Breast epithelium (tissue), 3 donors: ENCODE results near the gene RTN4RL1.

Source experiments
- POLR2AphosphoS5 ChIP-seq, 3 donors: sonication (generic); formaldehyde crosslinking; IDR thresholded peaks; one replicate each; pipeline ENCODE4 v1.6.1; 2017; ENCODE audit warnings: antibody characterized with exemption in 3 of 3
- TF ChIP-seq, protein P1 (sequence below), 3 donors: fragments of 450-650 bp; IDR thresholded peaks; one replicate each; pipeline ENCODE4 v1.5.1; 2016 to 2017; ENCODE audit warnings: antibody characterized with exemption in 3 of 3, mild to moderate bottlenecking in 3 of 3, moderate library complexity in 3 of 3

DNA sequence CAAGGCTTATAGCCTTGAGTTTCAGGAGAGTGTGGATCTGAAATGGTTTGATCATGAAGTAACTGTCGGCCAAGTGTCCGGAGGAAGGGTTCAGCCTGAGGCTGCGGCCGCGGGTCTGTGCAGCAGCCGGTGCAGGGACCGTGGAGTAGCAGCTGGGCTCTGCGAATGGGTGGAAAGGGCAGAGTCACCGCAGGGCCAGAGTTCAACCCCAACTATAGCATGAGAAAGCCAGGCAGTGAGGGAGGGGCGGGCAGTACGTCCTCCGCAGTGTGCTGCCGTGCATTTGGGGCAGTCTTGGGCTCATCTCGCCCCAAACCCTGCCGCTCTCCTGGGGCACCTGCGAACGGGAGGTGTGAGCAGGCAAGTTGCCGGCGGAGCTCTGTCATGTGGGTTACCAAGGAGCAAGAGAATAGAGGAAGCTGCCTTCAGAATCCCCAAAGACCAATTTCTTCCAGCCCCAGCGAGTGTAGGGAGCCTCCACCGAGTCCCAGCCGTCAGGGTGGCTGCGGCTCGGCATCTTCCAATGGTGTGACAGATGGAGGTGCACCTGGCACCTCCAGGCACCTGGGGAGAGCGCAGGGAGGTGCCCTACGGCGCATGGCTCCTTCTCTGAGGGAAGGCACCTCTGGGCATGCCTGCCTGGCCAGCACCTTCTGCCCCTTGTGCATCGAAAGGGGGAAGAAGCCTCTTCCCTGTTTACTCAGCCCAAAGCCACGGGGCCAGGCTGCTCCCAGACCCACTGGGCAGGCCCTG is 108.0 kb downstream of the RTN4RL1 start:
- TF ChIP-seq POLR2AphosphoS5 (IDR thresholded peaks at IDR 0.05), result no peak
- TF ChIP-seq, protein P1, sequence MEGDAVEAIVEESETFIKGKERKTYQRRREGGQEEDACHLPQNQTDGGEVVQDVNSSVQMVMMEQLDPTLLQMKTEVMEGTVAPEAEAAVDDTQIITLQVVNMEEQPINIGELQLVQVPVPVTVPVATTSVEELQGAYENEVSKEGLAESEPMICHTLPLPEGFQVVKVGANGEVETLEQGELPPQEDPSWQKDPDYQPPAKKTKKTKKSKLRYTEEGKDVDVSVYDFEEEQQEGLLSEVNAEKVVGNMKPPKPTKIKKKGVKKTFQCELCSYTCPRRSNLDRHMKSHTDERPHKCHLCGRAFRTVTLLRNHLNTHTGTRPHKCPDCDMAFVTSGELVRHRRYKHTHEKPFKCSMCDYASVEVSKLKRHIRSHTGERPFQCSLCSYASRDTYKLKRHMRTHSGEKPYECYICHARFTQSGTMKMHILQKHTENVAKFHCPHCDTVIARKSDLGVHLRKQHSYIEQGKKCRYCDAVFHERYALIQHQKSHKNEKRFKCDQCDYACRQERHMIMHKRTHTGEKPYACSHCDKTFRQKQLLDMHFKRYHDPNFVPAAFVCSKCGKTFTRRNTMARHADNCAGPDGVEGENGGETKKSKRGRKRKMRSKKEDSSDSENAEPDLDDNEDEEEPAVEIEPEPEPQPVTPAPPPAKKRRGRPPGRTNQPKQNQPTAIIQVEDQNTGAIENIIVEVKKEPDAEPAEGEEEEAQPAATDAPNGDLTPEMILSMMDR (IDR thresholded peaks at IDR 0.05), result no peak
